ENCODE data around the gene ZNF638.

ZNF638 gene

GRCh38 chr2:71458413-71459083, 127.0 kb downstream of the ZNF638 start:
- H3K27ac ChIP-seq (ENCODE audit: low read depth, low read length) = no peak overlapping the region
- peaks cover 18% of the 10 kb centered on the region in 2 donors for H3K27me3 ChIP-seq (ENCODE audit: control insufficient read depth in 1 of 2, insufficient read depth in 2 of 2, low read length in 2 of 2)
- H3K4me1 ChIP-seq (ENCODE audit: control insufficient read depth in 1 of 2, insufficient read depth in 2 of 2, low read length in 2 of 2) = peaks cover 9 to 26% of the 10 kb centered on the region in 2 donors
- no peak overlapping the region for H3K9ac ChIP-seq (ENCODE audit: low read depth in 1 of 2, low read length in 2 of 2)
- H3K4me3 ChIP-seq (ENCODE audit: low read depth in 1 of 2, low read length in 2 of 2) = no peak overlapping the region
- no peaks in the 10 kb centered on the region for H3K9me3 ChIP-seq (ENCODE audit: control insufficient read depth in 1 of 2, low read length in 2 of 2)
- H3K36me3 ChIP-seq (ENCODE audit: control insufficient read depth in 1 of 2, insufficient read depth in 2 of 2, low read length in 2 of 2) = no peaks in the 10 kb centered on the region

- Histone ChIP-seq H3K4me1 (ENCODE audit: control insufficient read depth in 1 of 2, insufficient read depth in 2 of 2, low read length in 2 of 2) (peaks cover 6 to 21% of the 10 kb centered on the region in 2 donors), H3K36me3 (ENCODE audit: control insufficient read depth in 1 of 2, insufficient read depth in 2 of 2, low read length in 2 of 2) (no peaks in the 10 kb centered on the region), H3K27ac (ENCODE audit: low read depth, low read length) (no peak overlapping the region), H3K9ac (ENCODE audit: low read depth in 1 of 2, low read length in 2 of 2) (no peak overlapping the region), H3K4me3 (ENCODE audit: low read depth in 1 of 2, low read length in 2 of 2) (no peak overlapping the region), H3K9me3 (ENCODE audit: control insufficient read depth in 1 of 2, low read length in 2 of 2) (no peaks in the 10 kb centered on the region), H3K27me3 (ENCODE audit: control insufficient read depth in 1 of 2, insufficient read depth in 2 of 2, low read length in 2 of 2) (peaks cover 13 to 19% of the 10 kb centered on the region in 2 donors)
Observed at GRCh38 chr2:71459084-71459431, 127.5 kb downstream of the ZNF638 start.

GRCh38 chr2:71460056-71460455, 128.5 kb downstream of the ZNF638 start:
- no peak overlapping the region for H3K4me3 ChIP-seq (ENCODE audit: low read depth in 1 of 2, low read length in 2 of 2)
- H3K4me1 ChIP-seq (ENCODE audit: control insufficient read depth in 1 of 2, insufficient read depth in 2 of 2, low read length in 2 of 2) = peaks cover 0 to 19% of the 10 kb centered on the region in 2 donors
- peaks cover 11 to 17% of the 10 kb centered on the region in 2 donors for H3K27me3 ChIP-seq (ENCODE audit: control insufficient read depth in 1 of 2, insufficient read depth in 2 of 2, low read length in 2 of 2)
- H3K9ac ChIP-seq (ENCODE audit: low read depth in 1 of 2, low read length in 2 of 2) = no peak overlapping the region
- H3K27ac ChIP-seq (ENCODE audit: low read depth, low read length) = no peak overlapping the region
- no peaks in the 10 kb centered on the region for H3K36me3 ChIP-seq (ENCODE audit: control insufficient read depth in 1 of 2, insufficient read depth in 2 of 2, low read length in 2 of 2)
- H3K9me3 ChIP-seq (ENCODE audit: control insufficient read depth in 1 of 2, low read length in 2 of 2) = no peaks in the 10 kb centered on the region

GRCh38 chr2:71460595-71461303, 129.2 kb downstream of the ZNF638 start:
- peaks cover 14 to 19% of the 10 kb centered on the region in 2 donors for H3K27me3 ChIP-seq (ENCODE audit: control insufficient read depth in 1 of 2, insufficient read depth in 2 of 2, low read length in 2 of 2)
- H3K4me3 ChIP-seq (ENCODE audit: low read depth in 1 of 2, low read length in 2 of 2) = no peak overlapping the region
- peaks cover 0 to 19% of the 10 kb centered on the region in 2 donors for H3K4me1 ChIP-seq (ENCODE audit: control insufficient read depth in 1 of 2, insufficient read depth in 2 of 2, low read length in 2 of 2)
- no peaks in the 10 kb centered on the region for H3K36me3 ChIP-seq (ENCODE audit: control insufficient read depth in 1 of 2, insufficient read depth in 2 of 2, low read length in 2 of 2)
- no peaks in the 10 kb centered on the region for H3K9me3 ChIP-seq (ENCODE audit: control insufficient read depth in 1 of 2, low read length in 2 of 2)
- H3K9ac ChIP-seq (ENCODE audit: low read depth in 1 of 2, low read length in 2 of 2) = no peak overlapping the region
- no peak overlapping the region for H3K27ac ChIP-seq (ENCODE audit: low read depth, low read length)

DNA sequence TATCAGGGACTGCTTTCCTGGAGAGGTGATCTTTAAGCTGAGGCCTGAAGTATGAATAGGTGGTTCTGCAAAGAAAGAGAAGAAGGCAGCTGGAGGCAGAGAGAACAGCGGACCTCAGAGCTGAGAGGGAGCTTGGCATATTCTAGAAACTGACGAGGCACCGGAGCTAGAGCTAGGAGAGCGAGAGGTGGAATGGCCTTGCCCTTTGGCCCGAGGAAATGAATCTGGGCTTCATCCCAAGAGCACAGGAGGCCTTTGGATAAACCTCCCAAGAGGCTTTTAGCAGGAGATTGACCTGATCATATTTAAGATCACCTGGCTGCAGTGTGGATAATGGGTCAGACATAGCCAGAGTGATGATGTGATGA, 129.7 kb downstream of the ZNF638 start:
- no peak overlapping the region for H3K27ac ChIP-seq (ENCODE audit: low read depth, low read length)
- H3K27me3 ChIP-seq (ENCODE audit: control insufficient read depth in 1 of 2, insufficient read depth in 2 of 2, low read length in 2 of 2) = peaks cover 19 to 25% of the 10 kb centered on the region in 2 donors
- H3K4me3 ChIP-seq (ENCODE audit: low read depth in 1 of 2, low read length in 2 of 2) = no peak overlapping the region
- no peaks in the 10 kb centered on the region for H3K9me3 ChIP-seq (ENCODE audit: control insufficient read depth in 1 of 2, low read length in 2 of 2)
- H3K9ac ChIP-seq (ENCODE audit: low read depth in 1 of 2, low read length in 2 of 2) = no peak overlapping the region
- H3K4me1 ChIP-seq (ENCODE audit: control insufficient read depth in 1 of 2, insufficient read depth in 2 of 2, low read length in 2 of 2) = peaks cover 0 to 17% of the 10 kb centered on the region in 2 donors
- no peaks in the 10 kb centered on the region for H3K36me3 ChIP-seq (ENCODE audit: control insufficient read depth in 1 of 2, insufficient read depth in 2 of 2, low read length in 2 of 2)

DNA sequence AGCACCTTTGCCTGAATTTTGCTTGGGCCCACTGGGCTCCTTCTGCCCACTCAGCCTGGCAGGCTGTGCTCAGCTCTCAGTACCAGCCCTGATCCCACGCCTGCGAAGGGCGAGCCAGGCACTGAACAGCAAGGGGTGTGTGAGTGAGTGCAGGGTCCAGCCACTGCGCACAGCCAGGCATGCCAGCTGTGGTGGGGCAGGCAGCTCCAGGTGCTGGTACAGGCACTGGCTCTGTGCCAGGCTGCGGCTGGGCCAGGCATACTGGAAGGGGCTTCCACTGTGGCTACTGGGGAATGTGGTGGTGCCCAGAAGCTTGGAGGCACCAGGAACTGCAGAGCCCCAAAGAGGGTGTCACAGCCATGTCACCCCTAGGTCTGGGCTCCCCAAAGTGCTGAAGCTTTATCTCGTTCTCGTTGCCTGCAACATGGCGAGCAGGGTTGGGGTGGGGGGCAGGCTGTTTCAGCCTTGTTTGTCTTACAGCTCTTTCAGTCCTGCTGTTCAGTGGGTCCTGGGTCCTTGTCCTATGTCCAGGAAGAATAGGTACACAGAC, 130.5 kb downstream of the ZNF638 start:
- H3K27ac ChIP-seq (ENCODE audit: low read depth, low read length) = no peak overlapping the region
- no peaks in the 10 kb centered on the region for H3K36me3 ChIP-seq (ENCODE audit: control insufficient read depth in 1 of 2, insufficient read depth in 2 of 2, low read length in 2 of 2)
- H3K4me3 ChIP-seq (ENCODE audit: low read depth in 1 of 2, low read length in 2 of 2) = no peak overlapping the region
- H3K9ac ChIP-seq (ENCODE audit: low read depth in 1 of 2, low read length in 2 of 2) = no peak overlapping the region
- peaks cover 25 to 30% of the 10 kb centered on the region in 2 donors for H3K27me3 ChIP-seq (ENCODE audit: control insufficient read depth in 1 of 2, insufficient read depth in 2 of 2, low read length in 2 of 2)
- H3K9me3 ChIP-seq (ENCODE audit: control insufficient read depth in 1 of 2, low read length in 2 of 2) = no peaks in the 10 kb centered on the region
- peaks cover 0 to 19% of the 10 kb centered on the region in 2 donors for H3K4me1 ChIP-seq (ENCODE audit: control insufficient read depth in 1 of 2, insufficient read depth in 2 of 2, low read length in 2 of 2)

DNA sequence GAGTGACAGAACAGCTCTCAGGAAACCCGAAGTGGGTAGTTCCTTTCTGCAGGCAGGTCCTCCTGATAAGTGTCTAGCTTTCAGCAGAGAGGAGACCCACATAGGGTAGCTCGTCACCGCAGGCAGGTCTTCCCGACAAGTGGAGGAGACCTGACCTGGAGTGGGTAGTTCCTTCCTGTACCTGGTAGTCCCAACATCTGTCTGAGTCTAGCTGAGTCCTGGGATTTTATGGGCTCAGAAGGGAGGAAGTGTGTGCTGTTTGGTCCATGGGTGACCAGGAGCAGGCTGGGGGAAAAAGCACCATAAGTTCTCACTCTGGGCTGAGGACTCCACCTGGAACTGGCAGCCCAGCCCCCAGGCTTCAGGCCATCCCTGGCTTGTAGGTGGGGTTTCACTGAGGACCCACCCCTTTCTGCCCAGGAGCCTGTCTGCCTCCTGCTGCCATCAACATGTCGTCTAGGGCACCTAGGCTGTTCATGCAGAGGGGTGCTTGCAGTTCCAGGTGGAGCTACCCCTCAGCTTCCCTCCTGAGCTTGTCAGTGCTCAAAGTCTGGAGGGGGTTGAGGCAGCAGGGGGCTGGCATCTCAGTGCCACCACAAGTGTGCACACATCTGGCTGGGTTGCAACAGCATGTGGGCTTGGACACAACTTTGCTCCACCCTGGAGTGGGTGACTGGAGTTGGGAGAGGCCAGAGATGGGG, 131.2 kb downstream of the ZNF638 start:
- Histone ChIP-seq H3K4me1 (ENCODE audit: control insufficient read depth in 1 of 2, insufficient read depth in 2 of 2, low read length in 2 of 2) (peaks cover 0 to 23% of the 10 kb centered on the region in 2 donors), H3K27me3 (ENCODE audit: control insufficient read depth in 1 of 2, insufficient read depth in 2 of 2, low read length in 2 of 2) (peaks cover 29 to 36% of the 10 kb centered on the region in 2 donors), H3K9me3 (ENCODE audit: control insufficient read depth in 1 of 2, low read length in 2 of 2) (no peaks in the 10 kb centered on the region), H3K9ac (ENCODE audit: low read depth in 1 of 2, low read length in 2 of 2) (no peak overlapping the region), H3K36me3 (ENCODE audit: control insufficient read depth in 1 of 2, insufficient read depth in 2 of 2, low read length in 2 of 2) (no peaks in the 10 kb centered on the region), H3K4me3 (ENCODE audit: low read depth in 1 of 2, low read length in 2 of 2) (no peak overlapping the region), H3K27ac (ENCODE audit: low read depth, low read length) (no peak overlapping the region)

DNA sequence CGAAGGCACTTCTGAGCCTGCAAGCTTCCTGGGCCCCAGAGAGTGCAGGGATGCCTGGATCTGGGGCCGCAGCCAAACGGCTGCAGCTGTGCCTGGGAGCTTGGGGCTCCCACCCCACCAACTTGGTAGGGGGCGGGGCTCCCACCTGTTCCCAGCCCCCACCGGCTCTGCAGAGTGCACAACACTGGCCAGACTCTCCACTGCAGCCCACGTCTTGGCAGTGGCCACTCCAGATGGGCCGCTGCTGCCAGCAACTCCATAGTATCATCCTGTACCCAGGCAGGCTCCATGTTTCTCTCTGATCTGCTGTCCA, 131.7 kb downstream of the ZNF638 start:
- peaks cover 0 to 23% of the 10 kb centered on the region in 2 donors for H3K4me1 ChIP-seq (ENCODE audit: control insufficient read depth in 1 of 2, insufficient read depth in 2 of 2, low read length in 2 of 2)
- peaks cover 29 to 41% of the 10 kb centered on the region in 2 donors for H3K27me3 ChIP-seq (ENCODE audit: control insufficient read depth in 1 of 2, insufficient read depth in 2 of 2, low read length in 2 of 2)
- no peak overlapping the region for H3K27ac ChIP-seq (ENCODE audit: low read depth, low read length)

DNA sequence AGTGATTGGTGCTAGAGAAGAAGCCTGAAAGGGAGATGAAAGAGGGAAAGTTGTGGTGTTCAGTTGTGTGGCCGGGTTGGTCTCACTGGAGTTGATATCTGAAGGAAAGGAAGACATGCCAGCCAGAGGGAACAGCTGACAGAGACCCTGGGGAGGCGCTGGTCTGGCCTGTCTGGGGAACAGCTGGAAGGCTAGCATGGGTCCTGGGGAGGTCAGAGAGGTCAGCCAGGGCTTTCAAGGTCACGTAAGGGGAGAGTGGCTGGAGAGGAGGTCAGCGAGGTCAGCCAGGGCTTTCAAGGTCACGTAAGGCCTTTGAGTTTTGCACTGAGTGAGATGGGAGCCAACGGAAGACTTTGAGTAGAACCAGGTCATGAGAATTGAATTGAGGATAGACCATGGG, 132.8 kb downstream of the ZNF638 start:
- Histone ChIP-seq H3K27me3 (ENCODE audit: control insufficient read depth in 1 of 2, insufficient read depth in 2 of 2, low read length in 2 of 2) (peaks cover 37 to 50% of the 10 kb centered on the region in 2 donors), H3K4me3 (ENCODE audit: low read depth in 1 of 2, low read length in 2 of 2) (no peak overlapping the region), H3K36me3 (ENCODE audit: control insufficient read depth in 1 of 2, insufficient read depth in 2 of 2, low read length in 2 of 2) (no peaks in the 10 kb centered on the region), H3K9me3 (ENCODE audit: control insufficient read depth in 1 of 2, low read length in 2 of 2) (no peaks in the 10 kb centered on the region), H3K9ac (ENCODE audit: low read depth in 1 of 2, low read length in 2 of 2) (no peak overlapping the region), H3K27ac (ENCODE audit: low read depth, low read length) (no peak overlapping the region), H3K4me1 (ENCODE audit: control insufficient read depth in 1 of 2, insufficient read depth in 2 of 2, low read length in 2 of 2) (peaks cover 0 to 23% of the 10 kb centered on the region in 2 donors)

More for the DNA sequence above, 131.7 kb downstream of the ZNF638 start:
- Histone ChIP-seq H3K9me3 (ENCODE audit: control insufficient read depth in 1 of 2, low read length in 2 of 2) (no peaks in the 10 kb centered on the region), H3K36me3 (ENCODE audit: control insufficient read depth in 1 of 2, insufficient read depth in 2 of 2, low read length in 2 of 2) (no peaks in the 10 kb centered on the region), H3K9ac (ENCODE audit: low read depth in 1 of 2, low read length in 2 of 2) (no peak overlapping the region), H3K4me3 (ENCODE audit: low read depth in 1 of 2, low read length in 2 of 2) (no peak overlapping the region)

GRCh38 chr2:71465356-71465755, 133.8 kb downstream of the ZNF638 start:
- Histone ChIP-seq H3K4me3 (ENCODE audit: low read depth in 1 of 2, low read length in 2 of 2) (no peak overlapping the region), H3K27ac (ENCODE audit: low read depth, low read length) (no peak overlapping the region), H3K9ac (ENCODE audit: low read depth in 1 of 2, low read length in 2 of 2) (no peak overlapping the region), H3K4me1 (ENCODE audit: control insufficient read depth in 1 of 2, insufficient read depth in 2 of 2, low read length in 2 of 2) (peaks cover 0 to 22% of the 10 kb centered on the region in 2 donors), H3K27me3 (ENCODE audit: control insufficient read depth in 1 of 2, insufficient read depth in 2 of 2, low read length in 2 of 2) (peaks cover 38 to 50% of the 10 kb centered on the region in 2 donors), H3K9me3 (ENCODE audit: control insufficient read depth in 1 of 2, low read length in 2 of 2) (no peaks in the 10 kb centered on the region), H3K36me3 (ENCODE audit: control insufficient read depth in 1 of 2, insufficient read depth in 2 of 2, low read length in 2 of 2) (no peaks in the 10 kb centered on the region)
